Lung microvascular endothelial cell (primary cell): ENCODE measurements around the gene SSBP3. TPM values are rescaled to one million over a fixed set of nuclear protein-coding genes. Genes with fewer than 3 reads are reported as not detected.
A peak's percentile ranks its signal among the peaks of the same experiment; 100 is the strongest.
"Not testable (repeated sequence)": the region's sequence is repeated elsewhere in the genome, so short reads cannot be mapped to it uniquely, and the experiment has no call there.

ENCODE experiments used
- DNase-seq, 2 donors: peaks; one replicate each; pipeline versions ENCODE4 v3.0.0 to v3.0.0-alpha.2; 2010; ENCODE audit warnings: low read depth in 2 of 2
- total RNA-seq: library from RNA; depleted of rRNA; stranded (reverse); fragments of >200 nt; gene quantifications from 2 replicates; pipeline ENCODE4 v1.2.1, GENCODE V29; 2014

The SSBP3 gene
- total RNA-seq, 1 donor from 2014 or later: 10.3 TPM

- DNase-seq: no peak
Measured at GRCh38 chr1:54350360-54350759, 55.8 kb downstream of the SSBP3 start.

GRCh38 chr1:54348700-54349021, 57.5 kb downstream of the SSBP3 start:
- DNase-seq: no peak

- no peak for DNase-seq
Measured at GRCh38 chr1:54347955-54348699, 58.1 kb downstream of the SSBP3 start.

- no peak for DNase-seq
Measured at GRCh38 chr1:54347261-54347954, 58.8 kb downstream of the SSBP3 start.

GRCh38 chr1:54345548-54345947, 60.6 kb downstream of the SSBP3 start:
- DNase-seq: not testable (repeated sequence)

- no peak for DNase-seq
Measured at GRCh38 chr1:54345116-54345515, 61.1 kb downstream of the SSBP3 start.

GRCh38 chr1:54342742-54343687, 63.2 kb downstream of the SSBP3 start:
- no peak for DNase-seq

DNA sequence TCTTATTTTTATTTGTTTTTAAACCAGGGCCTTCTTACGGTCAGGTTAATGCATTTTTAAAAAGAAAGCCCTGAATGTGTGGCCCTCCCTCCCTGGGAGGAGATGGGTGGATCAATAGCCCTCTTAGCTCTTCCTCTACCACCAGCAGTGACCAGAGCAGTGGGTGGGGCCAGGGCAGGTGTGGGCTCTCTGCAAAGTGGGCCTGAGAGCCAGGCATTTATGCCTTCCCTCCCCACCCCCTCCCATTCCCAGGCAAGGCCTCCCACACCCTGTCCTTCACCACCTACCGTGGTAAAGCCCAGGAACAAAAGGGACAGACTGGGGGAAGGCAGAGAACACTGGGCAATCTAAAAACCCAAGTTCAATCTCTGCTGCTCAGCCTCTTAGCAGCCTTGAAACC, 63.9 kb downstream of the SSBP3 start:
- DNase-seq: no peak

DNA sequence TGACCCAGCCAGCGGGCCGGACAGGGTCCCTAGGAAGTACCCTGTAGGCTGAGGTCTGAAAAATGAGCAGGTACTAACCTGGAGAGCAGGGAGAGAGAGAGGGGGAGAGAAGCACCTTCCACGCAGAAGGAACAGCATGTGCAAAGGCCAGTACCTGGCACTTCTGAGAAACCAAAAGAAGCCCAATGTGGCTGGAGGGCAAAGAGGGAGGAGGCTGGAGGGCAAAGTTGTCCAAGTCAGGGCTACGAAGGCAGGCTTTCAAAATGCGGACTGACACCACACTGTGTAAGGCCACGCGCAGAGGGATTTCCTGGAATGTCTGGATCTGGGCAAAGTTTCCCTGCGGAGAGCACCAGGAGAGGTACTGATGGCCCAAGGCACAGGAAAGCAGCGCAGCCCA, 64.4 kb downstream of the SSBP3 start:
- no peak for DNase-seq

DNA sequence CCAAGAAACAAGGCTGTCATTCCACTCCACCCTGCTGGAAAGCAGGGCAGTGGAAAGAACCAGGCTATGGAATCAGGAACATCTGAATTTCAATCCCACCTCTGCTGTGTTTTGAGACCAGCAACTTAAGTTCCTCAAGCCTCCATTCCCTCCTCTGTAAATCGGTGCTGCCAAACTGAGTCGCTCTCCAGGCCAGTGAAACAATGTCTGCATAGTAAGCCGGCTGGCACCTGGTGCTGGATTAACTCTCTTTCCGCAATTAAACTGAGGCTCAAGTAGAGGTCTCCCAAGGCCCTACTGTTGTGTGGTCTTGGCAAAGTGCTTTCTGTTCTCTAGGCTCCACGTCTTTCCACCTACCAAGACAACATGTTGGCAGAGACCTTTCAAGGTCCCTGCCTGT, 65.3 kb downstream of the SSBP3 start:
- no peak for DNase-seq

DNA sequence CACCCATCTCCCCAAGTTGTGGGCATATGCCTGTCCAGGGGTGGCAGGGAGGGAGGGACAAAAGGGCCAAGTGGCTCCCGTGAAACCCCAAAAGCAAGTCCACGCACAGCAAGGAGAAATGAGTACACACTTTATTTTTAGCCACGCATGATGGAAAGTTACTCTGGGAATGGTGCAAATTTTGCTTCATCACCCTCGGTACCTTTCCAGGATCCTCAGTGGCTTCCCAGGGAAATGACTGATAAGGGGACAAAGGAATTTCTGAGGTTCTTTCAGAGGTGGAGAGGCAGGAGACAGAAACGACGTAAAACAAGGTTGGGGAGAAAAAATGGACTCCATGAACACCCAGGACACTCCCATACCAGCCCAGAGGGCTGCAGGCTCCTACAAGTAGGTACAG, 65.8 kb downstream of the SSBP3 start:
- no peak for DNase-seq

DNA sequence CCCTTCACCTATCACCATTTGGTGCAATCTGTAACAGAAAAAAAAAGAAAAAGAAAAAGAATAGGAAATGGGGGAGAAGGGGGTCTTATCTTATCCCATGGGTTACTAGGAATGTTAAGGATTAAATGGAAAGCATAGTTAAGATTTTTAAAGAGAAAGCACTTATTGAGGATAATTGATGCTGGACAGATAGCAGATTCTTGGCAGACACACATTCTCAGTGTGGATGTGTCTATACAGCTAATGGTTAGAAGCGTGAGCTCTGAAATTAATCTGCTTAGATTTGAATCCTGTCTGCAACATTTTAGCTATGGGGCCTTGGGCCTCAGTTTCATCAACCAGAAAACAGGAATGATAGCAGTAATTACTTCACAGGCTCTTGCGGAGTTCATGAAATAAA, 67.1 kb downstream of the SSBP3 start:
- no peak for DNase-seq

GRCh38 chr1:54338464-54338863, 67.7 kb downstream of the SSBP3 start:
- DNase-seq: no peak

DNA sequence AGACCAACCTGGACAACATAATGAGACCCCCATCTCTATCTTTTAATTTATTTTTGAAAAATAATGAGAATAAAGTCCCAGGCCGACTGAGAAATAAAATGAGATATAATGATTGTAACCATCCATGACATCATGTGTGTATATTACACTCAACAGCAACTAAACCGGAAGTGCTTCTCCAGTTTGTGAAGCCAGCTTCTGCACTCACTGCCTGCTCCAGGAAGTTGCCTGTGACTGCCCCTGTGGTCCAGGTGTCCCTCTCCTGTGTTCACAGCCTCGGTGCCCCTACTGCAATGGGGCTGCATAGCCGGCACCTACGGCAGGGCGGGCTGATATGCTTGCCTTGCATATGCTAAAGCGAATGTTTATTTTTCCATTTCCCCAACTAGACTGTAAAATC, 68.3 kb downstream of the SSBP3 start:
- peak; percentile 75 to 81 for DNase-seq

- no peak for DNase-seq
Measured at GRCh38 chr1:54337034-54337433, 69.2 kb downstream of the SSBP3 start.

DNA sequence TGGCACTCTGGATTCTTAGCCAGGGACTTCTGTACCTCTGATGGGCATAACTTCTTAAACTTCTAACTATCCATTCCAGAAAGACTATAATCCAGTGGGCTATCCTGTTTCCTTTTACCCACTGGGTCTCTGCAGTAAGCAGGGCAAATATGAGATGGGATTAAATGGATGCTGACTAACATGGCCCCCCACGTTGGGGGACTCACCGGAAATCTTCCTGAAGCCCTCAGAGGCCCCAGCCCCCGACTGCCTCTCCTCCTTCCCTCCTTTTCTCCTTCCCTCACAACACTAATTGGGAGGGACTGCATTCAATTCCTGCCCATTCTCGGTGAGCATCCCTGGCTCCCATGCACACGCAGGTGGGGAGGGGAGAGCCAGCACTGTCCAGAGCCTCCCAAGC, 70.1 kb downstream of the SSBP3 start:
- no peak for DNase-seq

DNA sequence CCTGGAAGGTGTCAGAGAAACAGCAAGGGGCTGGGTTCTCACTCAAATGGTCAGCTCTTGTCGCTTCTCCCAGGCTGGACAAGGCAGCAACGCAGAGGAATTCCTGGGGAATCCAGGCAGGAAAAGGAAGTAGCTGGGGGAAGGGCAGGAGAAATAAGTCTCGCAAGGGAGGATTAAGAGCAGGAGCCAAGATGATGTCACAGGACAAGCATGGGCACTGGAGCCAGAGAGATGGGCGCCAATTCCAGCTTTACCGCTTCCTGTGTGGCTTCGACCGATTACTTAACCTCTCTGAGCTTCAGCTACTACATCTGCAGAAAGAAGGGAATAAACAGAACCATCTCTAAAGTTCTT, 70.5 kb downstream of the SSBP3 start:
- DNase-seq: peak; percentile 31 to 93

- no peak for DNase-seq
Measured at GRCh38 chr1:54335011-54335754, 71.0 kb downstream of the SSBP3 start.

GRCh38 chr1:54332781-54333585, 73.2 kb downstream of the SSBP3 start:
- DNase-seq: peak; percentile 18 to 70

GRCh38 chr1:54331843-54332463, 74.2 kb downstream of the SSBP3 start:
- no peak for DNase-seq
